ENCODE measurements around the gene TAF1B.

GRCh38 chr2:9852881-9853280 is 9.6 kb downstream of the TAF1B start:
- TF ChIP-seq, protein P1, sequence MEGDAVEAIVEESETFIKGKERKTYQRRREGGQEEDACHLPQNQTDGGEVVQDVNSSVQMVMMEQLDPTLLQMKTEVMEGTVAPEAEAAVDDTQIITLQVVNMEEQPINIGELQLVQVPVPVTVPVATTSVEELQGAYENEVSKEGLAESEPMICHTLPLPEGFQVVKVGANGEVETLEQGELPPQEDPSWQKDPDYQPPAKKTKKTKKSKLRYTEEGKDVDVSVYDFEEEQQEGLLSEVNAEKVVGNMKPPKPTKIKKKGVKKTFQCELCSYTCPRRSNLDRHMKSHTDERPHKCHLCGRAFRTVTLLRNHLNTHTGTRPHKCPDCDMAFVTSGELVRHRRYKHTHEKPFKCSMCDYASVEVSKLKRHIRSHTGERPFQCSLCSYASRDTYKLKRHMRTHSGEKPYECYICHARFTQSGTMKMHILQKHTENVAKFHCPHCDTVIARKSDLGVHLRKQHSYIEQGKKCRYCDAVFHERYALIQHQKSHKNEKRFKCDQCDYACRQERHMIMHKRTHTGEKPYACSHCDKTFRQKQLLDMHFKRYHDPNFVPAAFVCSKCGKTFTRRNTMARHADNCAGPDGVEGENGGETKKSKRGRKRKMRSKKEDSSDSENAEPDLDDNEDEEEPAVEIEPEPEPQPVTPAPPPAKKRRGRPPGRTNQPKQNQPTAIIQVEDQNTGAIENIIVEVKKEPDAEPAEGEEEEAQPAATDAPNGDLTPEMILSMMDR (IDR thresholded peaks at IDR 0.05), result no peak
- TF ChIP-seq EZH2phosphoT487 (IDR thresholded peaks at IDR 0.05), result no peak

Data from neural progenitor cell (in vitro differentiated cells).